ENCODE data around the gene NKIRAS1.
"Not testable (repeated sequence)": the region's sequence is repeated elsewhere in the genome, so short reads cannot be mapped to it uniquely, and the experiment has no call there.

GRCh38 chr3:23918331-23918730 lies 1.5 kb upstream of the NKIRAS1 start:
- not testable (repeated sequence) for TF ChIP-seq CTCF (IDR thresholded peaks at IDR 0.05 in 4 of 5, conservative IDR thresholded peaks at IDR 0.05 in 1 of 5); POLR2A (IDR thresholded peaks at IDR 0.05)
